Measurements from ENCODE around the gene CETN1.

CETN1 gene

GRCh38 chr18:616380-616995, 36.3 kb downstream of the CETN1 start:
- Histone ChIP-seq H3K18ac (ENCODE audit: low read length) (no peak overlapping the region), H3K4ac (ENCODE audit: low read length) (no peak overlapping the region), H3K23ac (ENCODE audit: low read depth, low read length, poor library complexity) (no peak overlapping the region), H2AK5ac (ENCODE audit: low read depth, low read length) (no peak overlapping the region), H3K4me1 (ENCODE audit: control insufficient read depth in 2 of 2, insufficient read depth in 1 of 2, low read depth in 1 of 2, low read length in 2 of 2) (no peaks in the 10 kb centered on the region), H2BK12ac (ENCODE audit: low read length) (no peak overlapping the region), H2BK15ac (ENCODE audit: low read length) (no peak overlapping the region), H3K27me3 (ENCODE audit: control insufficient read depth in 3 of 3, insufficient read depth in 3 of 3, low read depth in 1 of 3, low read length in 3 of 3) (peaks cover 0 to 12% (median 0%) of the 10 kb centered on the region in 3 experiments), H2BK5ac (ENCODE audit: low read length) (no peak overlapping the region), H3K4me3 (ENCODE audit: low read length in 2 of 2) (no peak overlapping the region), H3K14ac (ENCODE audit: low read length) (no peak overlapping the region), H4K8ac (ENCODE audit: low read depth, low read length) (no peak overlapping the region), H3K36me3 (replicated peaks in 1 of 2; ENCODE audit: control insufficient read depth in 2 of 2, insufficient read depth in 2 of 2, low read length in 2 of 2) (no peaks in the 10 kb centered on the region), H3K9me3 (replicated peaks in 1 of 2; ENCODE audit: control insufficient read depth in 2 of 2, insufficient read depth in 1 of 2, low read depth in 1 of 2, low read length in 2 of 2) (no peaks in the 10 kb centered on the region), H2BK120ac (ENCODE audit: low read depth, low read length) (no peak overlapping the region), H3K4me2 (ENCODE audit: insufficient read depth, low read length, poor library complexity, severe bottlenecking) (no peak overlapping the region), H3K27ac (replicated peaks; ENCODE audit: low read length) (no peak overlapping the region), H3K79me1 (ENCODE audit: low read depth, low read length) (no peaks in the 10 kb centered on the region), H4K91ac (ENCODE audit: low read depth, low read length, poor library complexity) (no peak overlapping the region), H3K9ac (ENCODE audit: low read depth, low read length, poor library complexity) (no peak overlapping the region), H2AFZ (ENCODE audit: low read length) (no peak overlapping the region)
- DNase-seq (ENCODE audit: low spot score), result no peak
- WGBS, 2 donors (ENCODE audit: extremely low coverage in 2 of 2, insufficient read length in 2 of 2, insufficient replicate concordance in 1 of 2), result no CpG with 5 or more reads among the region's 4 CpGs

- no peak overlapping the region for H3K4me2 ChIP-seq (ENCODE audit: insufficient read depth, low read length, poor library complexity, severe bottlenecking)
- no peaks in the 10 kb centered on the region for H3K36me3 ChIP-seq (replicated peaks in 1 of 2; ENCODE audit: control insufficient read depth in 2 of 2, insufficient read depth in 2 of 2, low read length in 2 of 2)
- H3K23ac ChIP-seq (ENCODE audit: low read depth, low read length, poor library complexity), result no peak overlapping the region
- no peak overlapping the region for H3K4me3 ChIP-seq (ENCODE audit: low read length in 2 of 2)
- no peak overlapping the region for H2AFZ ChIP-seq (ENCODE audit: low read length)
- no peak overlapping the region for H2BK15ac ChIP-seq (ENCODE audit: low read length)
- H3K14ac ChIP-seq (ENCODE audit: low read length), result no peak overlapping the region
- no peaks in the 10 kb centered on the region for H3K79me1 ChIP-seq (ENCODE audit: low read depth, low read length)
- H2BK12ac ChIP-seq (ENCODE audit: low read length), result no peak overlapping the region
- H2BK5ac ChIP-seq (ENCODE audit: low read length), result no peak overlapping the region
- H3K18ac ChIP-seq (ENCODE audit: low read length), result no peak overlapping the region
- H3K9me3 ChIP-seq (replicated peaks in 1 of 2; ENCODE audit: control insufficient read depth in 2 of 2, insufficient read depth in 1 of 2, low read depth in 1 of 2, low read length in 2 of 2), result no peaks in the 10 kb centered on the region
- H2AK5ac ChIP-seq (ENCODE audit: low read depth, low read length), result no peak overlapping the region
- no peak overlapping the region for H3K27ac ChIP-seq (replicated peaks; ENCODE audit: low read length)
- no peak for DNase-seq (ENCODE audit: low spot score)
- no peaks in the 10 kb centered on the region for H3K4me1 ChIP-seq (ENCODE audit: control insufficient read depth in 2 of 2, insufficient read depth in 1 of 2, low read depth in 1 of 2, low read length in 2 of 2)
- H2BK120ac ChIP-seq (ENCODE audit: low read depth, low read length), result no peak overlapping the region
- H4K8ac ChIP-seq (ENCODE audit: low read depth, low read length), result no peak overlapping the region
- H3K27me3 ChIP-seq (ENCODE audit: control insufficient read depth in 3 of 3, insufficient read depth in 3 of 3, low read depth in 1 of 3, low read length in 3 of 3), result peaks cover 0 to 12% (median 0%) of the 10 kb centered on the region in 3 experiments
- WGBS, 2 donors (ENCODE audit: extremely low coverage in 2 of 2, insufficient read length in 2 of 2, insufficient replicate concordance in 1 of 2), result no CpG with 5 or more reads among the region's 13 CpGs
- H4K91ac ChIP-seq (ENCODE audit: low read depth, low read length, poor library complexity), result no peak overlapping the region
- no peak overlapping the region for H3K9ac ChIP-seq (ENCODE audit: low read depth, low read length, poor library complexity)
- no peak overlapping the region for H3K4ac ChIP-seq (ENCODE audit: low read length)
Observed at GRCh38 chr18:617970-618504, 37.9 kb downstream of the CETN1 start.

GRCh38 chr18:618618-619017, 38.4 kb downstream of the CETN1 start:
- Histone ChIP-seq H3K9me3 (replicated peaks in 1 of 2; ENCODE audit: control insufficient read depth in 2 of 2, insufficient read depth in 1 of 2, low read depth in 1 of 2, low read length in 2 of 2) (no peaks in the 10 kb centered on the region), H2BK5ac (ENCODE audit: low read length) (no peak overlapping the region), H3K23ac (ENCODE audit: low read depth, low read length, poor library complexity) (no peak overlapping the region), H3K18ac (ENCODE audit: low read length) (no peak overlapping the region), H3K36me3 (replicated peaks in 1 of 2; ENCODE audit: control insufficient read depth in 2 of 2, insufficient read depth in 2 of 2, low read length in 2 of 2) (no peaks in the 10 kb centered on the region), H4K8ac (ENCODE audit: low read depth, low read length) (no peak overlapping the region), H2AK5ac (ENCODE audit: low read depth, low read length) (no peak overlapping the region), H3K9ac (ENCODE audit: low read depth, low read length, poor library complexity) (no peak overlapping the region), H2BK15ac (ENCODE audit: low read length) (no peak overlapping the region), H3K27ac (replicated peaks; ENCODE audit: low read length) (no peak overlapping the region), H3K4me1 (ENCODE audit: control insufficient read depth in 2 of 2, insufficient read depth in 1 of 2, low read depth in 1 of 2, low read length in 2 of 2) (no peaks in the 10 kb centered on the region), H3K4me3 (ENCODE audit: low read length in 2 of 2) (no peak overlapping the region), H2BK12ac (ENCODE audit: low read length) (no peak overlapping the region), H3K27me3 (ENCODE audit: control insufficient read depth in 3 of 3, insufficient read depth in 3 of 3, low read depth in 1 of 3, low read length in 3 of 3) (peaks cover 0 to 12% (median 0%) of the 10 kb centered on the region in 3 experiments), H3K14ac (ENCODE audit: low read length) (no peak overlapping the region), H3K4me2 (ENCODE audit: insufficient read depth, low read length, poor library complexity, severe bottlenecking) (no peak overlapping the region), H4K91ac (ENCODE audit: low read depth, low read length, poor library complexity) (no peak overlapping the region), H3K79me1 (ENCODE audit: low read depth, low read length) (no peaks in the 10 kb centered on the region), H2BK120ac (ENCODE audit: low read depth, low read length) (no peak overlapping the region), H2AFZ (ENCODE audit: low read length) (no peak overlapping the region), H3K4ac (ENCODE audit: low read length) (no peak overlapping the region)
- no CpG with 5 or more reads among the region's 5 CpGs for WGBS, 2 donors (ENCODE audit: extremely low coverage in 2 of 2, insufficient read length in 2 of 2, insufficient replicate concordance in 1 of 2)
- DNase-seq (ENCODE audit: low spot score), result no peak

GRCh38 chr18:621291-622043, 41.3 kb downstream of the CETN1 start:
- Histone ChIP-seq H3K79me1 (ENCODE audit: low read depth, low read length) (no peaks in the 10 kb centered on the region), H2BK120ac (ENCODE audit: low read depth, low read length) (no peak overlapping the region), H3K4me2 (ENCODE audit: insufficient read depth, low read length, poor library complexity, severe bottlenecking) (no peak overlapping the region), H3K36me3 (replicated peaks in 1 of 2; ENCODE audit: control insufficient read depth in 2 of 2, insufficient read depth in 2 of 2, low read length in 2 of 2) (no peaks in the 10 kb centered on the region), H3K27me3 (ENCODE audit: control insufficient read depth in 3 of 3, insufficient read depth in 3 of 3, low read depth in 1 of 3, low read length in 3 of 3) (peaks cover 0 to 8% (median 0%) of the 10 kb centered on the region in 3 experiments), H2BK15ac (ENCODE audit: low read length) (no peak overlapping the region), H3K9ac (ENCODE audit: low read depth, low read length, poor library complexity) (no peak overlapping the region), H2AK5ac (ENCODE audit: low read depth, low read length) (no peak overlapping the region), H3K18ac (ENCODE audit: low read length) (no peak overlapping the region), H4K91ac (ENCODE audit: low read depth, low read length, poor library complexity) (no peak overlapping the region), H3K4ac (ENCODE audit: low read length) (no peak overlapping the region), H2BK12ac (ENCODE audit: low read length) (no peak overlapping the region), H3K14ac (ENCODE audit: low read length) (no peak overlapping the region), H3K27ac (replicated peaks; ENCODE audit: low read length) (no peak overlapping the region), H3K4me3 (ENCODE audit: low read length in 2 of 2) (no peak overlapping the region), H3K4me1 (ENCODE audit: control insufficient read depth in 2 of 2, insufficient read depth in 1 of 2, low read depth in 1 of 2, low read length in 2 of 2) (no peaks in the 10 kb centered on the region), H3K23ac (ENCODE audit: low read depth, low read length, poor library complexity) (no peak overlapping the region), H2AFZ (ENCODE audit: low read length) (no peak overlapping the region), H3K9me3 (replicated peaks in 1 of 2; ENCODE audit: control insufficient read depth in 2 of 2, insufficient read depth in 1 of 2, low read depth in 1 of 2, low read length in 2 of 2) (no peaks in the 10 kb centered on the region), H4K8ac (ENCODE audit: low read depth, low read length) (no peak overlapping the region), H2BK5ac (ENCODE audit: low read length) (no peak overlapping the region)
- WGBS, 2 donors (ENCODE audit: extremely low coverage in 2 of 2, insufficient read length in 2 of 2, insufficient replicate concordance in 1 of 2), result no CpG with 5 or more reads among the region's 7 CpGs
- DNase-seq (ENCODE audit: low spot score), result no peak
